Uterus (tissue), 4 donors: ENCODE measurements around the gene ZFP69B. TPM values are rescaled to one million over a fixed set of nuclear protein-coding genes. Genes with fewer than 3 reads are reported as not detected.

Source experiments
- DNase-seq, 2 donors: peaks; one replicate each; pipeline ENCODE4 v3.0.0-alpha.2; 2019 to 2020
- H3K27ac ChIP-seq, 2 donors: fragments of 200-600 bp; sonication (generic); 1 replicate in 1 of 2; 2 replicates in 1 of 2; pipeline ENCODE4 v1.5.1; 2016 to 2018
- H3K27me3 ChIP-seq, 2 donors: fragments of 200-600 bp; sonication (generic); one replicate each; pipeline ENCODE4 v1.5.1; 2018 to 2019; ENCODE audit warnings: control low read depth in 1 of 2
- H3K36me3 ChIP-seq, 2 donors: fragments of 200-600 bp; sonication (generic); one replicate each; pipeline ENCODE4 v1.5.1; 2019; ENCODE audit warnings: control low read depth in 1 of 2
- H3K4me1 ChIP-seq, 2 donors: fragments of 200-600 bp; sonication (generic); one replicate each; pipeline ENCODE4 v1.5.1; 2018 to 2019; ENCODE audit warnings: control low read depth in 1 of 2
- H3K4me3 ChIP-seq, 2 donors: fragments of 200-600 bp; sonication (generic); 1 replicate in 1 of 2; 2 replicates in 1 of 2; pipeline ENCODE4 v1.5.1; 2018 to 2019; ENCODE audit warnings: mild to moderate bottlenecking in 1 of 2
- H3K9me3 ChIP-seq, 2 donors: fragments of 200-600 bp; sonication (generic); one replicate each; pipeline ENCODE4 v1.5.1; 2019; ENCODE audit warnings: control low read depth in 1 of 2
- CTCF ChIP-seq, 4 experiments: fragments of 200-600 bp in 2 of 4; fragments of 450-650 bp in 2 of 4; sonication (generic) in 2 of 4; IDR thresholded peaks; one replicate each; pipeline ENCODE4 v1.5.1; 2016 to 2019; ENCODE audit warnings: antibody characterized with exemption in 4 of 4, mild to moderate bottlenecking in 2 of 4, moderate library complexity in 1 of 4
- POLR2A ChIP-seq, 2 donors: fragments of 450-650 bp; IDR thresholded peaks; one replicate each; pipeline ENCODE4 v1.6.1; 2016; ENCODE audit warnings: antibody characterized with exemption in 2 of 2, mild to moderate bottlenecking in 1 of 2, moderate library complexity in 1 of 2
- intact Hi-C: fragments of 100-400 bp; cut with DNase I; formaldehyde crosslinking; loops from one replicate; pipeline ENCODE4 v1.15.1; 2023; ENCODE audit warnings: low total_unique reads
- total RNA-seq, 4 donors: library from RNA; depleted of rRNA in 3 of 4; stranded (reverse); fragments of >200 nt in 3 of 4; gene quantifications; one replicate each; pipeline versions ENCODE4 v1.1.0 to v1.2.4, GENCODE V29; 2014 to 2023
- donor health status: DM: yes; HTN: yes; CAD: no.

ZFP69B gene
- total RNA-seq, 4 donors from 2014 or later = 0.88 to 7.7 (median 1.0) TPM; not detected in 1

- H3K9me3 ChIP-seq = no peaks in the 10 kb centered on the region
- TF ChIP-seq POLR2A (IDR thresholded peaks at IDR 0.05) (no peak), CTCF (IDR thresholded peaks at IDR 0.05) (no peak)
- H3K27me3 ChIP-seq = no peaks in the 10 kb centered on the region
- intact Hi-C loops = no loop called here
- no peak overlapping the region for H3K27ac ChIP-seq
- H3K36me3 ChIP-seq = no peaks in the 10 kb centered on the region
- no peak for DNase-seq
- no peaks in the 10 kb centered on the region for H3K4me1 ChIP-seq
- no peak overlapping the region for H3K4me3 ChIP-seq
These were observed 26.2 kb upstream of the ZFP69B start for GRCh38 chr1:40423951-40424618.

GRCh38 chr1:40425198-40425597 is 25.1 kb upstream of the ZFP69B start:
- Histone ChIP-seq H3K27ac (no peak overlapping the region), H3K27me3 (no peaks in the 10 kb centered on the region), H3K36me3 (no peaks in the 10 kb centered on the region), H3K4me1 (no peaks in the 10 kb centered on the region), H3K9me3 (no peaks in the 10 kb centered on the region), H3K4me3 (no peak overlapping the region)
- intact Hi-C loops = no loop called here
- TF ChIP-seq POLR2A (IDR thresholded peaks at IDR 0.05) = no peak
- no peak for TF ChIP-seq CTCF (IDR thresholded peaks at IDR 0.05)
- no peak for DNase-seq

- no peaks in the 10 kb centered on the region for H3K4me1 ChIP-seq
- H3K27me3 ChIP-seq = no peaks in the 10 kb centered on the region
- H3K27ac ChIP-seq = no peak overlapping the region
- intact Hi-C loops = no loop called here
- no peaks in the 10 kb centered on the region for H3K9me3 ChIP-seq
- no peaks in the 10 kb centered on the region for H3K36me3 ChIP-seq
- H3K4me3 ChIP-seq = no peak overlapping the region
- TF ChIP-seq POLR2A (IDR thresholded peaks at IDR 0.05) (no peak), CTCF (IDR thresholded peaks at IDR 0.05) (no peak)
- DNase-seq = no peak
These were observed 18.9 kb upstream of the ZFP69B start for GRCh38 chr1:40431385-40431784.

- TF ChIP-seq POLR2A (IDR thresholded peaks at IDR 0.05) = no peak
- no peak for TF ChIP-seq CTCF (IDR thresholded peaks at IDR 0.05)
- intact Hi-C loops = no loop called here
- H3K36me3 ChIP-seq = no peaks in the 10 kb centered on the region
- no peak overlapping the region for H3K27ac ChIP-seq
- no peaks in the 10 kb centered on the region for H3K4me1 ChIP-seq
- DNase-seq = no peak
- H3K4me3 ChIP-seq = no peak overlapping the region
- no peaks in the 10 kb centered on the region for H3K9me3 ChIP-seq
- H3K27me3 ChIP-seq = no peaks in the 10 kb centered on the region
These were observed 17.5 kb upstream of the ZFP69B start for GRCh38 chr1:40432644-40433390.

- Histone ChIP-seq H3K9me3 (no peaks in the 10 kb centered on the region), H3K36me3 (no peaks in the 10 kb centered on the region), H3K4me3 (no peak overlapping the region), H3K27me3 (no peaks in the 10 kb centered on the region), H3K4me1 (no peaks in the 10 kb centered on the region), H3K27ac (no peak overlapping the region)
- intact Hi-C loops = no loop called here
- DNase-seq = no peak
- TF ChIP-seq CTCF (IDR thresholded peaks at IDR 0.05) (no peak), POLR2A (IDR thresholded peaks at IDR 0.05) (no peak)
These were observed 14.8 kb upstream of the ZFP69B start for GRCh38 chr1:40435471-40435870.
